A673 (cell line): ENCODE measurements around the gene MLANA. TPM values are rescaled to one million over a fixed set of nuclear protein-coding genes. Genes with fewer than 3 reads are reported as not detected.

ENCODE experiments used
- BruUV-seq: library from RNA; stranded (reverse); fragments of 400-500 nt; replicated peaks from 2 replicates; lab custom pipeline; 2021; lab: Mats Ljungman, UMichigan
- CTCF ChIA-PET: fragments of 300-600 bp; sonication (Branson Sonifier 250); formaldehyde crosslinking; loops from one replicate; lab custom pipeline; 2022; ENCODE audit warnings: antibody characterized with exemption; lab: Charles Lee
- POLR2A ChIA-PET: fragments of 300-600 bp; sonication (Branson Sonifier 250); formaldehyde crosslinking; loops from one replicate; lab custom pipeline; 2022; ENCODE audit warnings: antibody characterized with exemption; ENCODE audit not compliant: low non-redundant PET; lab: Charles Lee
- DNase-seq: peaks from one replicate; pipeline ENCODE4 v3.0.0-alpha.2; 2015; ENCODE audit warnings: low spot score
- H3K27ac ChIP-seq: fragments of 200-600 bp; sonication (generic); 2 replicates; pipeline ENCODE4 v1.5.1; 2016; ENCODE audit warnings: mixed run types, low read depth, mild to moderate bottlenecking, mixed read lengths, antibody characterized with exemption, low read length; ENCODE audit not compliant: poor library complexity, severe bottlenecking
- H3K27me3 ChIP-seq: fragments of 200-600 bp; sonication (generic); replicated peaks from 2 replicates; pipeline ENCODE4 v1.6.1; 2017; ENCODE audit warnings: mixed run types, low read depth, mild to moderate bottlenecking, mixed read lengths, antibody characterized with exemption, low read length; ENCODE audit not compliant: insufficient read depth, poor library complexity
- H3K36me3 ChIP-seq: fragments of 200-600 bp; sonication (generic); 2 replicates; pipeline ENCODE4 v1.6.1; 2016; ENCODE audit warnings: mixed run types, mild to moderate bottlenecking, mixed read lengths, antibody characterized with exemption, low read length; ENCODE audit not compliant: insufficient read depth, poor library complexity, severe bottlenecking
- H3K4me1 ChIP-seq: fragments of 200-600 bp; sonication (generic); 2 replicates; pipeline ENCODE4 v1.6.1; 2017; ENCODE audit warnings: mixed run types, mild to moderate bottlenecking, mixed read lengths, antibody characterized with exemption, low read length; ENCODE audit not compliant: insufficient read depth, poor library complexity, severe bottlenecking
- H3K4me3 ChIP-seq: fragments of 200-600 bp; sonication (generic); 2 replicates; pipeline ENCODE4 v1.5.1; 2016; ENCODE audit warnings: low read depth, mixed run types, mild to moderate bottlenecking, mixed read lengths, low read length; ENCODE audit not compliant: poor library complexity, severe bottlenecking
- H3K9me3 ChIP-seq: fragments of 200-600 bp; sonication (generic); 2 replicates; pipeline ENCODE4 v1.6.1; 2016; ENCODE audit warnings: mixed run types, low read depth, mild to moderate bottlenecking, mixed read lengths, antibody characterized with exemption, low read length; ENCODE audit not compliant: poor library complexity, severe bottlenecking
- CTCF ChIP-seq: fragments of 300-800, 200-600 bp; sonication (generic); conservative IDR thresholded peaks from 2 replicates; pipeline ENCODE4 v1.5.1; 2017; ENCODE audit warnings: low read depth, mild to moderate bottlenecking, antibody characterized with exemption, low read length, moderate library complexity, mixed read lengths
- EZH2 ChIP-seq: fragments of 200-600 bp; sonication (generic); IDR thresholded peaks from 2 replicates; pipeline ENCODE4 v1.6.1; 2017; ENCODE audit warnings: borderline replicate concordance, low read depth, mild to moderate bottlenecking, mixed read lengths, antibody characterized with exemption, low read length; ENCODE audit not compliant: poor library complexity, severe bottlenecking
- intact Hi-C: fragments of 100-400 bp; cut with micrococcal nuclease; formaldehyde crosslinking; loops from one replicate; pipeline ENCODE4 v1.10.0; 2022; ENCODE audit not compliant: unreplicated experiment
- total RNA-seq: library from RNA; stranded (reverse); gene quantifications from 2 replicates; pipeline ENCODE4 v1.2.3, GENCODE V29; 2021

Gene MLANA
- total RNA-seq, 1 experiment from 2014 or later: not detected

DNA sequence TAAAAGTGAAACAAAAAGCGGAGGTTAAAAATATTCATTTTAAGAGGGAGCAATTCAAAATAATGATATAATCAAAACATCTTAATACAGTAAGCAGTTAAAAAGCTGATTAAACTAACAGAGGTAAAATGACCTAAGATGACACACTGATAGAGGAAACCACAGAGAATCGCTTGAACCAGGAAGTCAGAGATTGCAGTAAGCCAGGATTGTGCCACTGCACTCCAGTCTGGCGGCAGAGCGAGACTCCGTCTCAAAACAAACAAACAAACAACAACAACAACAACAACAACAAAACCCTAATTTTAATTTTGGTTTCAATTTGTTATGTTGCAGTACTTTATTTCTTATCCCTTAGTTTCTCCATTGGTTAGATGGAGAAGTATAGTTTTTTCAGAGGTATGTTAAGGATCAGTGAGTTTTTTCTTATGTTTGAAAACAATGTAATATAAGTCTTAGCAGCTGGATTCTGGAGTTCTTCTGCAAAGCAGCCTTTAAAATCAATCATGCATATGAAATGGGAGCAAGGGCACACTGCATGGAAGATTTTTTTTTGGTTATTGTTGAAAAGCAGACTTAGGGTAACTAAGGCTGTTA is 58.5 kb downstream of the MLANA start:
- intact Hi-C loops: no loop called here
- CTCF ChIA-PET: no interaction called here
- peak overlapping the region; percentile 20 for H3K4me3 ChIP-seq

GRCh38 chr9:5950261-5950660 is 59.6 kb downstream of the MLANA start:
- H3K36me3 ChIP-seq: no peaks in the 10 kb centered on the region
- H3K9me3 ChIP-seq: no peaks in the 10 kb centered on the region
- CTCF ChIA-PET: no interaction called here

More for the DNA sequence above, 58.5 kb downstream of the MLANA start:
- no TSS peak for BruUV-seq
- Histone ChIP-seq H3K27me3 (no peaks in the 10 kb centered on the region), H3K9me3 (no peaks in the 10 kb centered on the region), H3K27ac (no peak overlapping the region), H3K4me1 (peaks cover 13% of the 10 kb centered on the region), H3K36me3 (no peaks in the 10 kb centered on the region)
- POLR2A ChIA-PET: no interaction called here
- TF ChIP-seq CTCF (no peak), EZH2 (no peak)
- peak; percentile 30 for DNase-seq

GRCh38 chr9:5951686-5952211 is 61.1 kb downstream of the MLANA start:
- intact Hi-C loops: no loop called here
- POLR2A ChIA-PET: no interaction called here
- CTCF ChIA-PET: no interaction called here
- H3K36me3 ChIP-seq: no peaks in the 10 kb centered on the region
- no peak overlapping the region for H3K4me3 ChIP-seq
- peaks cover 13% of the 10 kb centered on the region for H3K4me1 ChIP-seq
- H3K27ac ChIP-seq: no peak overlapping the region
- DNase-seq: no peak
- no peaks in the 10 kb centered on the region for H3K27me3 ChIP-seq
- H3K9me3 ChIP-seq: no peaks in the 10 kb centered on the region
- TF ChIP-seq CTCF (no peak), EZH2 (no peak)
- no TSS peak for BruUV-seq

More at GRCh38 chr9:5950261-5950660, 59.6 kb downstream of the MLANA start:
- Histone ChIP-seq H3K27me3 (no peaks in the 10 kb centered on the region), H3K4me1 (peaks cover 13% of the 10 kb centered on the region), H3K4me3 (no peak overlapping the region), H3K27ac (no peak overlapping the region)
- BruUV-seq: no TSS peak
- DNase-seq: no peak
- TF ChIP-seq CTCF (no peak), EZH2 (no peak)
- POLR2A ChIA-PET: no interaction called here
- intact Hi-C loops: no loop called here
